Dedifferentiated amniotic fluid mesenchymal stem cell (primary cell): ENCODE data around the gene MACF1.
A peak's percentile ranks its signal among the peaks of the same experiment; 100 is the strongest.

Source experiments
- DNase-seq: peaks from one replicate; pipeline ENCODE4 v3.0.0-alpha.2; 2016; ENCODE audit errors: extremely low spot score

Gene MACF1

GRCh38 chr1:39261712-39262221 lies 57.3 kb downstream of the MACF1 start:
- peak; percentile 17 for DNase-seq

- DNase-seq: no peak
These were observed 58.3 kb downstream of the MACF1 start for GRCh38 chr1:39262802-39263201.

GRCh38 chr1:39266269-39266668 lies 61.8 kb downstream of the MACF1 start:
- no peak for DNase-seq

GRCh38 chr1:39266792-39267191 lies 62.3 kb downstream of the MACF1 start:
- no peak for DNase-seq

GRCh38 chr1:39268112-39268581 lies 63.7 kb downstream of the MACF1 start:
- DNase-seq: peak; percentile 89

GRCh38 chr1:39268906-39269305 lies 64.4 kb downstream of the MACF1 start:
- DNase-seq: no peak

GRCh38 chr1:39269349-39269748 lies 64.9 kb downstream of the MACF1 start:
- DNase-seq: no peak

GRCh38 chr1:39269791-39270342 lies 65.4 kb downstream of the MACF1 start:
- DNase-seq: peak; percentile 79

- DNase-seq: no peak
These were observed 65.9 kb downstream of the MACF1 start for GRCh38 chr1:39270368-39270767.

GRCh38 chr1:39272027-39272797 lies 67.7 kb downstream of the MACF1 start:
- no peak for DNase-seq

- DNase-seq: no peak
These were observed 68.4 kb downstream of the MACF1 start for GRCh38 chr1:39272798-39273469.

GRCh38 chr1:39275836-39276507 lies 71.5 kb downstream of the MACF1 start:
- no peak for DNase-seq

- DNase-seq: no peak
These were observed 73.4 kb downstream of the MACF1 start for GRCh38 chr1:39277879-39278278.

GRCh38 chr1:39282537-39283216 lies 78.2 kb downstream of the MACF1 start:
- no peak for DNase-seq

- no peak for DNase-seq
These were observed 79.4 kb downstream of the MACF1 start for GRCh38 chr1:39283858-39284257.

GRCh38 chr1:39287541-39287940 lies 83.0 kb downstream of the MACF1 start:
- DNase-seq: no peak

GRCh38 chr1:39288735-39289465 lies 84.4 kb downstream of the MACF1 start:
- no peak for DNase-seq

- no peak for DNase-seq
These were observed 87.9 kb downstream of the MACF1 start for GRCh38 chr1:39292401-39292800.

- peak; percentile 16 for DNase-seq
These were observed 89.0 kb downstream of the MACF1 start for GRCh38 chr1:39293375-39294070.

- no peak for DNase-seq
These were observed 90.0 kb downstream of the MACF1 start for GRCh38 chr1:39294531-39294930.
